Fibroblast of lung (primary cell): ENCODE results near the gene MB.

Source experiments
- CTCF ChIP-seq, 2 donors: IDR thresholded peaks in 1 of 2; conservative IDR thresholded peaks in 1 of 2; 1 replicate in 1 of 2; 2 replicates in 1 of 2; pipeline ENCODE4 v1.5.1; 2011 to 2012; ENCODE audit warnings: low read length in 2 of 2, control low read depth in 1 of 2, inconsistent platforms in 1 of 2, low read depth in 1 of 2, mild to moderate bottlenecking in 1 of 2
- EZH2 ChIP-seq: IDR thresholded peaks from 2 replicates; pipeline ENCODE4 v1.5.1; 2012; ENCODE audit warnings: low read length, control low read depth, mild to moderate bottlenecking; ENCODE audit errors: missing control alignments

- TF ChIP-seq CTCF (conservative IDR thresholded peaks at IDR 0.05 in 1 of 2, IDR thresholded peaks at IDR 0.05 in 1 of 2; ENCODE audit: low read depth in 1 of 2, low read length in 2 of 2) (no peak), EZH2 (no peak)
Observed at GRCh38 chr22:35649636-35650250, 32.6 kb upstream of the MB start.
